HG03469 (cell line): ENCODE measurements around the gene MTMR3.
"Not testable (repeated sequence)": the region's sequence is repeated elsewhere in the genome, so short reads cannot be mapped to it uniquely, and the experiment has no call there.

Source experiments
- ATAC-seq: cut with Tn5 transposase; IDR thresholded peaks from one replicate; pipeline ENCODE4 v1.9.1; 2021; ENCODE audit warnings: mild to moderate bottlenecking, moderate library complexity, moderate number of reproducible peaks; ENCODE audit not compliant: unreplicated experiment

The MTMR3 gene

DNA sequence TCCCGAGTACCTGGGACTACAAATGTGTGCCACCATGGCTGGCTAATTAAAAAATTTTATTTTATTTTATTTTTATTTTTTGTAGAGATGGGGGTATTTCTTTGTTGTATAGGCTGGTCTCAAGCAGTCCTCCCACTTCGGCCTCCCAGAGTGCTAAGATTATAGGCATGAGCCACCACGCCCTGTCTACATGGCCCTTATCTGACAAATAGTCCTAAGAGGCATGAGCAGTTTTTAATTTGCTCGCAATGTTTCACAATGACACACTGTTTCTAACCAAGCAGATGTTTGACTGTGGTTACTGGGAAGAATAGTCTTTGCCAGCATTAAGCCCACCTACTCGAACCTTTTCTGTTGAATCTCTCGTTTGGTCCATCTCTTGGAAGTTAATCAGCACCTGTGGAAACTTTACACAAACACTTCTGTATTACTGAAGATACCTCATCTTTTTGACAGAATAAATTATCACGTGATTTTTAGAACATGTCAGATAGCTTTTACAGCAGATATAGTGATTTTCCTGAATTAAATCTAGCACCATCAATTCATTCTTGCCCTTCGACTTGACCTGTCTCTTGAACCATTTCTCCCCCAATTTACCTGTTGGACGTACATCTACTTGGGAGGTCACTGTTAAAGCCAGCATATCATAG, 71.4 kb downstream of the MTMR3 start:
- ATAC-seq, result no peak

DNA sequence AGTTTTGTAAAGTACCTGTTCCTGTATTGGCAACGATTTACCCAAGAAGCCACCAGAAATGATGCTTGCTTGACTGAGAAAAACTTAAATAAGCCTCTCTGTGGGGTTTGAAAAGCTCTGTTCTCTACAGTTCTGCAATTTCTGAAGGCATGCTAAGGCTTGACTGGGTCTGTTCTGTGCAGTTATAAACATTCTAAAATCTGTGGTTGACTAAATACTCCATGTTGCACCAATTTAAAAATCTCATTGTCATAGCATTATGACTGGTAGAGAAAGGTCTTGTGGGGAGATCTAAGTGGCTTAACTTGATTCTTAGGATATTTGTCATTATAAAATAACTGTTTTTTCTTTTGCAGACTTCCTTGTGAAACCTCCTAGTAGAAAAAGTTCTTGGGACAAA, 73.7 kb downstream of the MTMR3 start:
- ATAC-seq, result no peak

DNA sequence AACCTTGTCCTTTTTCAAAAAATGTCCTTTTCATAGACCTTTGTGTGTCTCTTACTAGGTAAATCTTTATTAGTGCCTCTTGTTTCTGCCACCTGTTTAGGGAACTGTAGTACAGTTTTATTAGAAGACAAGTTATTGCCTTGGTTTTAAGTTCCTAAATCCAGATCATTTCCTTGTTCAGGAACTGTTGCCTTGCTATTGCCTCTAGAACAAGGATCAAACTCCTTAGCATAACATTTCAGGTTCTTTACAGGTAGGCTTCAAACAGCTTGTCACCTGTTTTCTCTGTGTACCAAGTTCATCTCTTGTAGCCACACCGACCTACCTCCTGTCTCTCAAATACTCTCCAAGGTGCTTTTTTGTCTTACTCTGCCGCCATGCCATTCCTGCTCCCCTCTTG, 75.2 kb downstream of the MTMR3 start:
- ATAC-seq, result no peak

DNA sequence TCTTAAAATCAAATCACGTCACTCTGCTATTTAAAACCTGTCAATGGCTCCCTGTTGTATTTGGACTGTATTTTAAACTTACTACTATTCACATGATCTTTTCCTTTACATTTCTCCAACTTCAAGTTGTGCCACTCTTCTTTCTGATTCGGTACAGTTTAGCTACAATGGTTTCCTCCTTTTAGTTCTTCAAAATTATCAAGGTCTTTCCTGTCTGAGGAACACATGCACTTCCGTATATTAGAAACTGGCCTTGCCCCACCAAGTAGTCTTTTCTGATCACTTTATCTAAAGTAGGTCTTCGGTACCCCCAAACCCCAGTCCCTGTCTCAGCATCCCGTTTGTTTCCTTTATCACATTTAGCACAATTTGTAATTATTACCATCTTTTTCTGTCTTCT, 81.8 kb downstream of the MTMR3 start:
- no peak for ATAC-seq

DNA sequence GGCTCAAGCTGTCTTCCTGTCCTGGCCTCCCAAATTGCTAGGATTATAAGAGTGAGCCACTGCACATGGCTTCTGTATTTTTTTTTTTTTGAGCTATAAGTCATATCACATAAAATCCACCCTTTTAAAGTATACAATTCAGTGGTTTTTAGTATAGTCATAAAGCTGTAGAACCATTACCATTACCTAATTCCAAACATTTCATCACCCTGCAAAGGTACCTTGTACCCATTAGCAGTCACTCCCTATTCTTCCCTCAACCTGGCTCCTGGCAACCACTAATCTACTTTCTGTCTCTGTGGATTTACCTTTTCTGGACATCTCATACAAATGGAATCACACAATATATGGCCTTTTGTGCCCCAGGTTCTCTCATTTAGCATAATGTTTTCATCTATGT, 84.5 kb downstream of the MTMR3 start:
- ATAC-seq, result no peak

DNA sequence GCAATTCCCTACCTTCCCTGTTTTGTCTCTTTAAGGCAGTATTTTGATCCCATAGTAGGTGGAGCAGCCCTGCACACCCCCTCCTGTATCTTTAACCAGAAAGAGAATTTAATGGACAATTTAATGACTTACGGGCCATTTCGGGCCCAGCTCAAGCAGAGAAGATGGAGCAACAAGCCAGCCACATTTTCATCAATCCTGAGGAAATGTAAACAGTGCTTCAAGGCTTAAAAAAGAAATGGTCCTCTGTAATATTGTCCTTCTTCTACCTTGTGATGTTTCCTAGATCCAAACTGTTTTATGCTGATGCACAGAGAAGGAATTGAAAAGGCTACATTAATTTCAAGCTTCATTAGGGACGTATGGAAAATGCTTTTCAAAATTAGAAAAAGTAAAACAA, 88.6 kb downstream of the MTMR3 start:
- ATAC-seq, result no peak

DNA sequence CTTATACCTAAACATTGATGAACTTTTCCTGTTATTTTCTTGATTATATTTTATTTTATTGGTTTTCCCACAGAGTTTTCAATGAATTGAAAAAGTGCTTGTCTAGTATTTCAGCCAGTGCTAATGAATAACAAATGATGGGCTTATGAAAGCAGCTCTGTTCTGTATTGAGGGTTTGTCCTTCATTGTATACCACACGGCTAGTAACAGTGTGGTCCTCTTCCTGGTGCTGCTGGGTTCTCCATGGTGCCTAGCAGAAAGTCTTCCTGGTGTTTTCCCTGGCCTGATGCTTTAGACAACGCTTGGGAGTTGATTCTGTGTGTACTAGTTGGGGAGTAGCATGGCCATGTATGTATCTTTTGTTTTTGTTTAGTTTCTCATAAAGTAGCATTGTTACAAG, 89.1 kb downstream of the MTMR3 start:
- no peak for ATAC-seq

DNA sequence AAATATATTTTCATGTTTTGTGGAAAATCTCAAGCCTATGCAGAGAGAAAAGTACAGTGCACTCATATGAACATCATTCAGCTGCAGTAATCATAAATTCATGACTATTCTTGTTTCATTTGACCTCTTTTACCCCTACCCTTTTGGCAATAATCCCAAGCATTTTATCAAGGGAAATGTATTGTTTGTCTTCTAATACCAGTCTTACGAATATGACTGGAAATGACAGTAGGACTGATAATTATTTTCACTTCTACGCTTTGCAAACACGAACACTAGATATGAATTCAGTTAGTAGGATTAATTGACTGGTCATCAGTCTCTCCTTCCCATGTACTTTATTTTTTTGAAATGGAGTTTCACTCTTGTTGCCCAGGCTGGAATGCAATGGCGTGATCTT, 90.3 kb downstream of the MTMR3 start:
- ATAC-seq, result no peak

DNA sequence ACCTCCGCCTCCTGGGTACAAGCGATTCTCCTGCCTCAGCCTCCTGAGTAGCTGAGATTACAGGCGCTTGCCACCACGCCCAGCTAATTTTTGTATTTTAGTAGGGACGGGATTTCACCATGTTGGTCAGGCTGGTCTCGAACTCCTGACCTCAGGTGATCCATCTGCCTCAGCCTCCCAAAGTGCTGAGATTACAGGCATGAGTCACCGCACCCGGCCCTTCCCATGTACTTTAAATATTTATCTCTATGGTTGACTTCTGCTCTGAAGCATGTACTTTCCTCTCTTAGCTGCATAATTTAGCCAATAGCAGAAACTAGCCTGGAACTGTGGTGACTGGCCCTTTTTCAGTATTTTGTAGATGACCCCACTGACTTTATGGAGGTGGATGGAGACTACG, 90.7 kb downstream of the MTMR3 start:
- not testable (repeated sequence) for ATAC-seq

DNA sequence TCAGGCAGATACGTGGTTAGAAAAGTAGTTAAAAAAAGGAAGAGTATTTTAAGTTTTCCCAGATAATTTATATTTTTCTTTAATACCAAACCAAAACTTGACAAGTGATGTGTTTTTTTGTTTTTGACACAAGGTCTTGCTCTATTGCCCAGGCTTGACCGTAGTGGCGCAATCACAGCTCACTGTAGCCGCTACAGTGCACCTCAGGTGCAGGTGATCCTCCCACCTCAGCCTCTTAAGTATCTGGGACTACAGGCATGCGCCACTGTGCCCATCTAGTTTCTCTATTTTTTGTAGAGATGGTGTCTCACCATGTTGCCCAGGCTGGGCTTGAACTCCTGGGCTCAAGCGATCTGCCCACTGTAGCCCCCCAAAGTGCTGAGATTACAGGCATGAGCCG, 92.5 kb downstream of the MTMR3 start:
- ATAC-seq, result no peak

DNA sequence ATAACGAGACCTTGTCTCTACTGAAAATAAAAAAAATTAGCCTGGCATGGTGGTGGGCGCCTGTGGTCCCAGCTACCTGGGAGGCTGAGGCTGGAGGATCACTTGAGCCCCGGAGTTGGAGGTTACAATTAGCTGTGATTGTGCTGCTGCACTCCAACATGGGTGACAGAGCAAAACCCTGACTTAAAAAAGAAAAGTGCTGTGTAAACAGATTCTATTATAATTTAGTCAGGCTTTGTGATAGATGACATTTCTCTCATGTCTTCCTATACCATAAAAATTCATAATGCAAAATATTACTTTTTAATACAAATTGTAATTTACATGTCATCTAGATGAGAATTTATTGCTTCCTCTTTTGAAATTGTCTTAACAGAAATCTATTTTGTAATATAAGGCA, 94.1 kb downstream of the MTMR3 start:
- no peak for ATAC-seq

DNA sequence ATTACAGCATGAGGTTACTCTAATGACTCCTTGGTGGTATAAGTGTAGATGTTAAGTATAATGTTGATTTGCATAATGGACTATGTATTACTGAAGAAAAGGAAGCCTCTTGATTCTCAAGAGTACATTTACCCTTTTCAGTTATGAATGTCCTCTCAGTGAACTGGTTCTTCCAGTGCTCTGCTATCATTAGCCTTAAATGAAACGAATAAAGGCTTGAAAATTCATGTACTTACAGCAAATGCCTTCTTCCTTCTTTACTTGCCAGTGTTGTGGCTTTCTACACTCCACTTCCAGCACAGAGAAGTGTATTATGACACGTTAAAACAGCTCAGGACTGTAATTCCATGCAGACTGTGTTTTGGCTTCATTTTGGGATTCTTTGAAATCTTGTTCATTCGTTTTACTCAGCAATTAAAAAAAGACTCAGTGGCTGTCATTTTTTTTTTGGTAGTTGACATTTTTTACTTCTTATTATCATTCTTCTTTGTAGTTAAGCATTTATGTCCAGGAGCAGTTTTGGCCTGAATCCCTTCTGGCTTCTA, 96.9 kb downstream of the MTMR3 start:
- ATAC-seq, result no peak

DNA sequence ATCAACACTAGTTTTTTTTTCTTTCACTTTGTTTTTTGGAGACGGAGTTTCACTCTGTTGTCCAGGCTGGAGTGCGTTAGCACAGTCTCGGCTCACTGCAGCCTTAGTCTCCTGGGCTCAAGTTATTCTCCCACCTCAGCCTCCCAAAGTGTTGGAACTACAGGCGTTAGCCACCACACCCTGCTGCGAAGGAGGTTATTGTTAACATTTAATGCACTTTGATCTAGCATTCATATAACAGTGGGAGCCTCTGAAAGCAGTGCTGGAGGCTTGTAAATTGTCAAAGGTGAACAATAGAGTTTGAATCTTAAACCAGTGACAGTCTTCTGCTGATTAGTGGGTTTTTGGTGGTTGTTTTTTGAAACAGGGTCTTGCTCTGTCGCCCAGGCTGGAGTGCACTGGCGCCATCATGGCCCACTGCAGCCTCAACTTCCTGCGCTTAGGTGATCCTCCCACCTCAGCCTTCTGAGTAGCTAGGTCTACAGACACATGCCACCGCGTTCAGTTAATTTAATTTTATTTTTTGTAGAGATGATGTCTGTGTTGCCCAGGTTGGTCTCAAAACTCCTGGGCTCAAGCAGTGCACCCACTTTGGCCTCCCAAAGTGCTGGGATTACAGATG, 100.4 kb downstream of the MTMR3 start:
- ATAC-seq, result no peak

DNA sequence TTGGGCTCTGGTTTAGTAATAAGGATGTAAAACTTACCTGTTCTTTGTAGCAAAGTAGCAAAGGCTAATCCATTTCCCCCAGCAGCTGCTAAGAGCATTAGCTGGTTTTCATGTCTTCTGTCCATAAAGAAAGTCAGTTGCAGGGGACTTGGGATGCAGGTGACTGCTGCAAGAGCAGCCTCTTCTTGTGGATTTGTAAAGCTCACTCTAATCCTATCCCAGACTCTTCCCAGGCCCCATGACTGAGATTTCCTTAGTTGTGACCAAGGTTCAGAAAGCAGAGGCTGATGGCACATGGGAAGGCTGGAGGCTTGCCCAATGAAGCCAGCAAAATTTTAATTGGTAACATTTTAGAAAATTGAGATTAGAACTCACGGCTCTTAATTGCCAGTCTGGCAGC, 102.9 kb downstream of the MTMR3 start:
- no peak for ATAC-seq

DNA sequence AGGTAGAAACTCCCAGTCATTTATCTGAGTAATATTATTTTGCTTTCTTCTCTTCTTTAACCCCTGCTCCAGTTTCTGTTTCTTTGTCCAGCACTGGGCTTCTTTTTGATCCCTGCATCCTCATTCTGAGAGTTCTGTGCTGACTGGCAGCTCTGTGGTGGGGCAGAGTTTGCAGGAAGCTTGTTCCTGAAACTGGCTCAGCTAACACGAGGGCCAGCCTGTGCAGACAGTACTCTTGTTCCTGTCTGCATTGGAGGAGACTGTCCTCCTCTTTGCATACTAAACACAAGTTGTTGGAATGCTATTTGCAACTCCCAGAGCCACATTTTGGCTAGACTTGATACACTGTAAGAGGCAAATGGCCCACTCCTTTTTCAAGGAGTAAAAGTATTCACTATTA, 104.2 kb downstream of the MTMR3 start:
- no peak for ATAC-seq

DNA sequence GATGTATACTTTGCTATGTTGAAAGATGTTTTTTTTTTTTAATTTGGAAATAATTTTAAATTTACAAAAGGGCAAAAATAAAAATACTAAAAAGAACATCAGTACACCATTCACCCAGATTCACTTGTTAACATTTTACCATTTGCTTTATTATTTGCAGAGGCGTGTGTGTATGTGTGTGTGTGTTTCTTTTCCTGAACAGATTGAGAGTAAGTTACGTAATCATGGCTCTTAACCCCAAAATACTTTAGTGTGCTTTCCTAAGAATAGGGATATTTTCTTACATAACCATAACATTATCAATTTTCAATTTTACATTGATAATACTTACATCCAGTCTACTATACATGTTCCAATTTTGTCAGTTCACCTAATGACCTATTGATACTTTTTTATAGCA, 105.7 kb downstream of the MTMR3 start:
- ATAC-seq, result no peak

DNA sequence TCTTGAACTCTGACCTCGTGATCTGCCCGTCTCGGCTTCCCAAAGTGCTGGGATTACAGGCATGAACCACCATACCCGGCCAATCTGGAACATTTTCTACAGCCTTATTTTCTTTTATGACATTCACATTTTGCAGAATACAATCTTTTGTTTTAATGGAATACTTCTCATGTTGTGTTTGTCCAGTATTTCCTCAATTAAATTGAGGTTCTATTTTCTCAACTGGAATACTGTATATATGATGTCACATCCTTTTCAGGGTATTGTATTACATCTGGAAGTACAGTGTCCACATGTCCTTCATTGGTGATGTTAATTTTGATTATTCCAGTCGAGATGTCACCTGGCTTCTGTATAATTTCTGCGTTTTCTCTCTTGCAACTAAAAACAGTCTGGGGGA, 106.5 kb downstream of the MTMR3 start:
- ATAC-seq, result no peak

DNA sequence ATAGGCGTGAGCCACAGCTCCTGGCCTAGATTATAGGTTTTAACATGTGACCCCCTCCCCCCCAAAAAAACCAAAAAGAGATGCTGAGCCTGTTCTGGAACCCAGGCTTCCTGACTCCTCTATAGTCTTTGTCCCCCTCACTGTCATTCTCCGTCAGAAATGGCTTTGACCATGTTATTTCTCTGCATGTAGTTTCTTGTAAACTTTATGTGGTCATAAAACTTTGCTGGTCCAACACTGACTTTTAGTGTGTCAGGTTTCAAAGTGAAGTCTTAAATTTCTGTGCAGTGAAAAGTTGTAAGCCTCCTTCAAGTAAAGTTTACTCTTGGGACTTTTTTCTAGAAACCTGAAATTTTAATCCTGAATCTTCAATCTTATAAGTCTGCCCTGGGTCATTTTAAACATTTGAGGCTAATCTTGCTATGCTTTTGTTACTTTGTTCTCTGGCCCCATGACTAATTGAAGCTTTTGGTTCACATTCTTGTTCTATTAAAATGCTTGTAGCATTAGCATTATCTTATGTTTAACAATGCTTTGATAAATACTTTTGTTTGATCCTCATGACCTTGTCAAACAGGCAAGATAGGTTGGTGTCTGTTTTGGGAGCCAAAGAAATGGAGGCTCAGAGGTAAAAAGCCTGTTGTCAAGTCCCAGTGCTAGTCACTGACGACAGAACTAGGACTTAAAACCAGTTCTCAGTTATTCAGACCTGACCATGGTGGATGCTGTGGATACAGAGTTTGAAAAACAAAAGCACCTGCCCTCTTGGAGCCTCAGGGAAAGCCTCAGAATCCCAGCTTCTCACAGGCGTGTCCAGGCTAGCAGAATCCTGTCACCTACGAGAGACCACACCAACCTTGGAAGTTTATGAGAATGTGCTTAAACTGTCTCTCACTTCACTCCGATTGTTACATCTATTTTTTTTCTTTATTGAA, 109.6 kb downstream of the MTMR3 start:
- ATAC-seq, result no peak

DNA sequence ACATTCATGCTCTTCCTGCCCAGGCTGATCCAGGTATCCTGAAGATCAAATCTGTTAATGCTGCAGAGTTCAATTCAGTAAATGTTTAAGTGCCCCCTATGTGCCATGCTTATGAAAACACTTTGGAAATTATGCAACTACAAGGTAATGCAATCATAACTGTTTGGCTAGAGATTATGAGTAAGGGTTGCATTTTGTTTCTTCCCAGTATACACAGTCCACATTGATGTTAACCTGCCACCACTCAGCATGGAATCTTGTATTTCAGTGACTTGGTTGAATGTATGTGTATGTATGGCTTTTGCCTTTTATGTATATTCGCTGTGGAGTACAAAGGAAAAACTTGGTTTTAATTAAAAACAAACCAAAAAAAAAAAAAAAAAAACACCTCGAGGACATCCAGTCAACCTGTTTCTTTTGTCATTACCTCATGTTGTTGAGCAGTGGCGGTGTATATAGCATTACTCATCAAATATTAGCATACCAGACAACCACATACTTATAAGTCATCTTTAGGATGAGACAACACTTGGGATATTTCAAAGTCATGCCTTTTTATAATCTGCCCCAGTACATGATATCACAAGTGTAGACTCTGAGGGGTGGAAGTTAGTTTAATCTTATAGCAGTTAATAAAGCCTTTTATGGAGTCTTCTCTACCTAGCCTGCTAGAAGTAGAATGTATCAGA, 111.2 kb downstream of the MTMR3 start:
- ATAC-seq, result no peak

DNA sequence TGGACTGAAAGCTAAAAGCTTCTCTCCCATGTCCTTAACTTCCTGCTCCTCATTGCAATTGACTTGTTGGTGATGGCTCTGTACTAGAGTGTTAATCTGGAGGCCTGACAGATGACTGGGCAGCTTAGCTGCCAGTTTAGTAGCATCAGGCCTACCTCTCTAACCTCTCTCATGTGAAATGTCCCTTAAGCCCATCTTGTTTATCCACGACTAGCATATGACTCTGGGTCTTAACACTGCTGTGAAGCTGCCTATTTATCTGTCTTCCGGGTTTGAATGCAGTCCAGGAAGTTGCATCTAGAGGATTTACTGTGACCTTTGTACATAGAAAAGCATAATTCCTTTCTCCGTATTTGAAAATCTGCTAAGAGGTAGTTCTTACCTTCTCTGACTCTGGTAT, 112.0 kb downstream of the MTMR3 start:
- ATAC-seq, result no peak

DNA sequence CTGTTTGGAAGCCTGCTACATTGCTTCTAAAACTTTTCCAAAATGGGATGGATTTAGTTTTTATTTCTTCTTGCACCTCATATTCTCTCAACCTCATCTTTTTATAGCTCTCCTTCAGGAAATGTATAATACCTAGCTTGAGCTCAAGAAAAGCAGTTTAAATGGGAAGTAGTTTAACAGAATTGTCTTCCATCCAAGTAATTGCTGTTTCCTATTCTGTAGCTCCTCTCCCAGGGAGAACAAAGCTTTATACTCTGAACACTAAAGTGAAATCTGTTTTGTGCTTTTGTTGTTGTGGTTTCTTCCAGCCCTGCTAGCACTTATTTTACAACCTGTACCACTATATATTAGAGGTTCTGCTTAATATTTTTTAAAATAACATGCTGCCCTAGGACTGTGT, 114.1 kb downstream of the MTMR3 start:
- ATAC-seq, result no peak
